WTC11 (cell line): ENCODE results near the gene USB1. TPM values are rescaled to one million over a fixed set of nuclear protein-coding genes. Genes with fewer than 3 reads are reported as not detected.

Source experiments
- ATAC-seq: fragments of 200-7000 bp; cut with Tn5 transposase; 2 replicates; pipeline ENCODE4 v1.10.0; 2021; ENCODE audit warnings: mild to moderate bottlenecking, moderate library complexity
- CTCF ChIA-PET: fragments of 300-600 bp; sonication (Branson Sonifier 250); formaldehyde crosslinking; loops from one replicate; lab custom pipeline; 2021; ENCODE audit warnings: antibody characterized with exemption; lab: Charles Lee
- POLR2A ChIA-PET: fragments of 350-600 bp; sonication (Branson Sonifier 250); formaldehyde crosslinking; loops from one replicate; lab custom pipeline; 2021; ENCODE audit warnings: antibody characterized with exemption; lab: Charles Lee
- DNase-seq: peaks from one replicate; pipeline ENCODE4 v3.0.0; 2021; ENCODE audit warnings: low spot score
- H3K27ac Mint-ChIP-seq: 2 replicates; pipeline ENCODE4 v1.8.0; 2021; ENCODE audit warnings: mixed read lengths
- H3K27me3 Mint-ChIP-seq: 2 replicates; pipeline ENCODE4 v1.8.0; 2021; ENCODE audit warnings: low read depth, mild to moderate bottlenecking, moderate library complexity, mixed read lengths
- H3K36me3 Mint-ChIP-seq: 2 replicates; pipeline ENCODE4 v1.8.0; 2021; ENCODE audit warnings: mixed read lengths
- H3K4me1 Mint-ChIP-seq: 2 replicates; pipeline ENCODE4 v1.8.0; 2022; ENCODE audit warnings: mixed read lengths
- H3K4me3 Mint-ChIP-seq: 2 replicates; pipeline ENCODE4 v1.8.0; 2021; ENCODE audit warnings: mild to moderate bottlenecking, moderate library complexity, mixed read lengths
- H3K9me3 Mint-ChIP-seq: 2 replicates; pipeline ENCODE4 v1.8.0; 2021; ENCODE audit warnings: mixed read lengths
- E2F1 ChIP-seq: sonication (generic); formaldehyde crosslinking; IDR thresholded peaks from 2 replicates; pipeline ENCODE4 v1.8.0; 2022; ENCODE audit warnings: mild to moderate bottlenecking, missing genetic modification reagents
- GRHL2 ChIP-seq: fragments of 250-450 bp; sonication (Bioruptor Pico); IDR thresholded peaks from 2 replicates; pipeline ENCODE4 v1.8.0; 2022; ENCODE audit warnings: mild to moderate bottlenecking, moderate library complexity; ENCODE audit not compliant: insufficient replicate concordance, severe bottlenecking
- NFATC4 ChIP-seq: fragments of 250-450 bp; sonication (Bioruptor Pico); IDR thresholded peaks from 2 replicates; pipeline ENCODE4 v1.9.0; 2021; ENCODE audit warnings: mild to moderate bottlenecking
- NR1H2 ChIP-seq: sonication (generic); formaldehyde crosslinking; IDR thresholded peaks from 2 replicates; pipeline ENCODE4 v1.9.0; 2021; ENCODE audit warnings: mild to moderate bottlenecking, moderate library complexity, missing genetic modification reagents
- RELA ChIP-seq: sonication (generic); formaldehyde crosslinking; IDR thresholded peaks from 2 replicates; pipeline ENCODE4 v1.8.1; 2022; ENCODE audit warnings: missing genetic modification reagents, mild to moderate bottlenecking, borderline replicate concordance
- SOX15 ChIP-seq: fragments of 250-450 bp; sonication (Bioruptor Pico); IDR thresholded peaks from 2 replicates; pipeline ENCODE4 v1.9.0; 2021; ENCODE audit warnings: mild to moderate bottlenecking
- STAT6 ChIP-seq: sonication (generic); formaldehyde crosslinking; conservative IDR thresholded peaks from 2 replicates; pipeline ENCODE4 v1.8.1; 2023; ENCODE audit warnings: mild to moderate bottlenecking, low read depth, missing genetic modification reagents, moderate library complexity
- ZNF317 ChIP-seq: sonication (generic); formaldehyde crosslinking; IDR thresholded peaks from 2 replicates; pipeline ENCODE4 v1.8.1; 2023; ENCODE audit warnings: low read depth, mild to moderate bottlenecking, moderate library complexity, missing genetic modification reagents, borderline replicate concordance
- total RNA-seq: library from RNA; stranded (reverse); gene quantifications from 3 replicates; pipeline ENCODE4 v1.2.3, GENCODE V29; 2021
- TF ChIP-seq, protein P1 (sequence below): fragments of 250-450 bp; sonication (Bioruptor Pico); IDR thresholded peaks from 2 replicates; pipeline ENCODE4 v1.9.0; 2021; ENCODE audit warnings: mild to moderate bottlenecking, borderline replicate concordance
- TF ChIP-seq, protein P2 (sequence below): sonication (generic); formaldehyde crosslinking; IDR thresholded peaks from 2 replicates; pipeline ENCODE4 v1.8.1; 2023; ENCODE audit warnings: mild to moderate bottlenecking, missing genetic modification reagents, borderline replicate concordance
- TF ChIP-seq, protein P3 (sequence below): sonication (generic); formaldehyde crosslinking; IDR thresholded peaks from 2 replicates; pipeline ENCODE4 v1.8.1; 2022; ENCODE audit warnings: mild to moderate bottlenecking, missing genetic modification reagents, moderate library complexity, borderline replicate concordance
- TF ChIP-seq, protein P4 (sequence below): sonication (generic); formaldehyde crosslinking; conservative IDR thresholded peaks from 2 replicates; pipeline ENCODE4 v1.8.1; 2022; ENCODE audit warnings: mild to moderate bottlenecking, missing genetic modification reagents
- TF ChIP-seq, protein P5 (sequence below): sonication (generic); formaldehyde crosslinking; IDR thresholded peaks from 2 replicates; pipeline ENCODE4 v1.8.1; 2022; ENCODE audit warnings: mild to moderate bottlenecking, moderate library complexity, missing genetic modification reagents

Gene USB1
- total RNA-seq, 1 experiment from 2014 or later, result 67.1 TPM

DNA sequence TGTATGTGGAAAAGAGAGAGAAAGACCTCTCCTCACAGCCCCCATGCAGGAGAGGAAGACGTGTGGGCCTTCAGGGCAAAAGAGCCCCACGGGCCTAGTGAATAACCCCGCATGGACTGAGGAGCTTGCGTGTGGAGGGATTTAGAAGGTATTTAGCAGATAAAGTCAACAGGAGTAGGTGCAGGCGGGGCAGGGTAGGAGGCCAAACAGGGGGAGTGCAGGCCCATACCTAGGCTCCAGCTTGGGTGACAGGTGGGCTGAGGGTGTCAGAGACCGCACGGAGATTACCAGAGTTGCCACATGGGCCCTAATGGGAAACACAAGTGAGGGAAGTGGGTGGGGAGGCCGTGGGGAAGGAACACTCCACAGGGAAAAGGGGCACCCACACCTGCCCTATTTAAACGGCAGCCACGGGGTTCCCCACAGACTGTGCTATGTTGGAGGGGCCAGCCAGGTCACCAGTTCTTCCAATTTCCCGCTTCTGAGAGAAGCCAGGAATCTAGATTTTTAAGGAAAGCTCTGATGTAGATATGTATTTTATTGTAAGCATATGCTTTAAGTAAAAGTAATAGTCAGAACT is 22.1 kb upstream of the USB1 start (continued):
- no peak for TF ChIP-seq NR1H2 (CRISPR knock-in tag)
- TF ChIP-seq, protein P1, sequence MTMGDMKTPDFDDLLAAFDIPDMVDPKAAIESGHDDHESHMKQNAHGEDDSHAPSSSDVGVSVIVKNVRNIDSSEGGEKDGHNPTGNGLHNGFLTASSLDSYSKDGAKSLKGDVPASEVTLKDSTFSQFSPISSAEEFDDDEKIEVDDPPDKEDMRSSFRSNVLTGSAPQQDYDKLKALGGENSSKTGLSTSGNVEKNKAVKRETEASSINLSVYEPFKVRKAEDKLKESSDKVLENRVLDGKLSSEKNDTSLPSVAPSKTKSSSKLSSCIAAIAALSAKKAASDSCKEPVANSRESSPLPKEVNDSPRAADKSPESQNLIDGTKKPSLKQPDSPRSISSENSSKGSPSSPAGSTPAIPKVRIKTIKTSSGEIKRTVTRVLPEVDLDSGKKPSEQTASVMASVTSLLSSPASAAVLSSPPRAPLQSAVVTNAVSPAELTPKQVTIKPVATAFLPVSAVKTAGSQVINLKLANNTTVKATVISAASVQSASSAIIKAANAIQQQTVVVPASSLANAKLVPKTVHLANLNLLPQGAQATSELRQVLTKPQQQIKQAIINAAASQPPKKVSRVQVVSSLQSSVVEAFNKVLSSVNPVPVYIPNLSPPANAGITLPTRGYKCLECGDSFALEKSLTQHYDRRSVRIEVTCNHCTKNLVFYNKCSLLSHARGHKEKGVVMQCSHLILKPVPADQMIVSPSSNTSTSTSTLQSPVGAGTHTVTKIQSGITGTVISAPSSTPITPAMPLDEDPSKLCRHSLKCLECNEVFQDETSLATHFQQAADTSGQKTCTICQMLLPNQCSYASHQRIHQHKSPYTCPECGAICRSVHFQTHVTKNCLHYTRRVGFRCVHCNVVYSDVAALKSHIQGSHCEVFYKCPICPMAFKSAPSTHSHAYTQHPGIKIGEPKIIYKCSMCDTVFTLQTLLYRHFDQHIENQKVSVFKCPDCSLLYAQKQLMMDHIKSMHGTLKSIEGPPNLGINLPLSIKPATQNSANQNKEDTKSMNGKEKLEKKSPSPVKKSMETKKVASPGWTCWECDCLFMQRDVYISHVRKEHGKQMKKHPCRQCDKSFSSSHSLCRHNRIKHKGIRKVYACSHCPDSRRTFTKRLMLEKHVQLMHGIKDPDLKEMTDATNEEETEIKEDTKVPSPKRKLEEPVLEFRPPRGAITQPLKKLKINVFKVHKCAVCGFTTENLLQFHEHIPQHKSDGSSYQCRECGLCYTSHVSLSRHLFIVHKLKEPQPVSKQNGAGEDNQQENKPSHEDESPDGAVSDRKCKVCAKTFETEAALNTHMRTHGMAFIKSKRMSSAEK (CRISPR knock-in tag), result no peak

GRCh38 chr16:57981636-57982035 is 19.6 kb upstream of the USB1 start:
- TF ChIP-seq E2F1, result no peak
- TF ChIP-seq, protein P2, sequence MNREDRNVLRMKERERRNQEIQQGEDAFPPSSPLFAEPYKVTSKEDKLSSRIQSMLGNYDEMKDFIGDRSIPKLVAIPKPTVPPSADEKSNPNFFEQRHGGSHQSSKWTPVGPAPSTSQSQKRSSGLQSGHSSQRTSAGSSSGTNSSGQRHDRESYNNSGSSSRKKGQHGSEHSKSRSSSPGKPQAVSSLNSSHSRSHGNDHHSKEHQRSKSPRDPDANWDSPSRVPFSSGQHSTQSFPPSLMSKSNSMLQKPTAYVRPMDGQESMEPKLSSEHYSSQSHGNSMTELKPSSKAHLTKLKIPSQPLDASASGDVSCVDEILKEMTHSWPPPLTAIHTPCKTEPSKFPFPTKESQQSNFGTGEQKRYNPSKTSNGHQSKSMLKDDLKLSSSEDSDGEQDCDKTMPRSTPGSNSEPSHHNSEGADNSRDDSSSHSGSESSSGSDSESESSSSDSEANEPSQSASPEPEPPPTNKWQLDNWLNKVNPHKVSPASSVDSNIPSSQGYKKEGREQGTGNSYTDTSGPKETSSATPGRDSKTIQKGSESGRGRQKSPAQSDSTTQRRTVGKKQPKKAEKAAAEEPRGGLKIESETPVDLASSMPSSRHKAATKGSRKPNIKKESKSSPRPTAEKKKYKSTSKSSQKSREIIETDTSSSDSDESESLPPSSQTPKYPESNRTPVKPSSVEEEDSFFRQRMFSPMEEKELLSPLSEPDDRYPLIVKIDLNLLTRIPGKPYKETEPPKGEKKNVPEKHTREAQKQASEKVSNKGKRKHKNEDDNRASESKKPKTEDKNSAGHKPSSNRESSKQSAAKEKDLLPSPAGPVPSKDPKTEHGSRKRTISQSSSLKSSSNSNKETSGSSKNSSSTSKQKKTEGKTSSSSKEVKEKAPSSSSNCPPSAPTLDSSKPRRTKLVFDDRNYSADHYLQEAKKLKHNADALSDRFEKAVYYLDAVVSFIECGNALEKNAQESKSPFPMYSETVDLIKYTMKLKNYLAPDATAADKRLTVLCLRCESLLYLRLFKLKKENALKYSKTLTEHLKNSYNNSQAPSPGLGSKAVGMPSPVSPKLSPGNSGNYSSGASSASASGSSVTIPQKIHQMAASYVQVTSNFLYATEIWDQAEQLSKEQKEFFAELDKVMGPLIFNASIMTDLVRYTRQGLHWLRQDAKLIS (CRISPR knock-in tag), result no peak
- TF ChIP-seq STAT6 (CRISPR knock-in tag), result no peak
- TF ChIP-seq ZNF317 (CRISPR knock-in tag), result no peak
- TF ChIP-seq SOX15 (CRISPR knock-in tag), result no peak
- TF ChIP-seq, protein P3, sequence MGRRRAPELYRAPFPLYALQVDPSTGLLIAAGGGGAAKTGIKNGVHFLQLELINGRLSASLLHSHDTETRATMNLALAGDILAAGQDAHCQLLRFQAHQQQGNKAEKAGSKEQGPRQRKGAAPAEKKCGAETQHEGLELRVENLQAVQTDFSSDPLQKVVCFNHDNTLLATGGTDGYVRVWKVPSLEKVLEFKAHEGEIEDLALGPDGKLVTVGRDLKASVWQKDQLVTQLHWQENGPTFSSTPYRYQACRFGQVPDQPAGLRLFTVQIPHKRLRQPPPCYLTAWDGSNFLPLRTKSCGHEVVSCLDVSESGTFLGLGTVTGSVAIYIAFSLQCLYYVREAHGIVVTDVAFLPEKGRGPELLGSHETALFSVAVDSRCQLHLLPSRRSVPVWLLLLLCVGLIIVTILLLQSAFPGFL, result no peak
- TF ChIP-seq, protein P4, sequence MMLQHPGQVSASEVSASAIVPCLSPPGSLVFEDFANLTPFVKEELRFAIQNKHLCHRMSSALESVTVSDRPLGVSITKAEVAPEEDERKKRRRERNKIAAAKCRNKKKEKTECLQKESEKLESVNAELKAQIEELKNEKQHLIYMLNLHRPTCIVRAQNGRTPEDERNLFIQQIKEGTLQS (CRISPR knock-in tag), result no peak
- TF ChIP-seq GRHL2 (CRISPR knock-in tag), result no peak
- no peak for TF ChIP-seq RELA (CRISPR knock-in tag)
- no peak for TF ChIP-seq NFATC4 (CRISPR knock-in tag)
- TF ChIP-seq, protein P5, sequence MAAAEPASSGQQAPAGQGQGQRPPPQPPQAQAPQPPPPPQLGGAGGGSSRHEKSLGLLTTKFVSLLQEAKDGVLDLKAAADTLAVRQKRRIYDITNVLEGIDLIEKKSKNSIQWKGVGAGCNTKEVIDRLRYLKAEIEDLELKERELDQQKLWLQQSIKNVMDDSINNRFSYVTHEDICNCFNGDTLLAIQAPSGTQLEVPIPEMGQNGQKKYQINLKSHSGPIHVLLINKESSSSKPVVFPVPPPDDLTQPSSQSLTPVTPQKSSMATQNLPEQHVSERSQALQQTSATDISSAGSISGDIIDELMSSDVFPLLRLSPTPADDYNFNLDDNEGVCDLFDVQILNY (CRISPR knock-in tag), result no peak
- CTCF ChIA-PET, result interaction anchor here (1.8 kb wide), 1 partner anchor 206 kb away, joined by 4 read pairs; no protein-coding TSS in a partner anchor
- ATAC-seq, result no peak

More at GRCh38 chr16:57981636-57982035, 19.6 kb upstream of the USB1 start:
- POLR2A ChIA-PET, result no interaction called here
- Mint-ChIP-seq H3K27me3 (peaks cover 32% of the 10 kb centered on the region), H3K27ac (no peak overlapping the region), H3K4me3 (no peak overlapping the region), H3K36me3 (no peaks in the 10 kb centered on the region), H3K9me3 (no peaks in the 10 kb centered on the region), H3K4me1 (peaks cover 9% of the 10 kb centered on the region)
- no peak for DNase-seq
